GDM1 (cell line): ENCODE results near the gene FLVCR1.

ENCODE experiments used
- DNase-seq: peaks from one replicate; lab custom pipeline; 2025; lab: John Stamatoyannopoulos, UW

The FLVCR1 gene

GRCh38 chr1:212915245-212916091 is 57.4 kb downstream of the FLVCR1 start:
- DNase-seq: no peak

- peak; percentile 73 for DNase-seq
Measured at GRCh38 chr1:212916481-212917133, 58.5 kb downstream of the FLVCR1 start.

GRCh38 chr1:212917134-212917485 is 59.0 kb downstream of the FLVCR1 start:
- DNase-seq: no peak

- no peak for DNase-seq
Measured at GRCh38 chr1:212917858-212918257, 59.8 kb downstream of the FLVCR1 start.

- DNase-seq: no peak
Measured at GRCh38 chr1:212918824-212919223, 60.7 kb downstream of the FLVCR1 start.

GRCh38 chr1:212920246-212920645 is 62.2 kb downstream of the FLVCR1 start:
- DNase-seq: no peak

GRCh38 chr1:212920896-212921295 is 62.8 kb downstream of the FLVCR1 start:
- no peak for DNase-seq

GRCh38 chr1:212922016-212922415 is 63.9 kb downstream of the FLVCR1 start:
- no peak for DNase-seq

- no peak for DNase-seq
Measured at GRCh38 chr1:212926372-212926771, 68.3 kb downstream of the FLVCR1 start.

- DNase-seq: no peak
Measured at GRCh38 chr1:212928323-212929291, 70.5 kb downstream of the FLVCR1 start.

GRCh38 chr1:212930986-212931678 is 73.1 kb downstream of the FLVCR1 start:
- DNase-seq: no peak

- DNase-seq: no peak
Measured at GRCh38 chr1:212933815-212934471, 75.9 kb downstream of the FLVCR1 start.

GRCh38 chr1:212935387-212935981 is 77.4 kb downstream of the FLVCR1 start:
- no peak for DNase-seq

GRCh38 chr1:212937034-212937433 is 79.0 kb downstream of the FLVCR1 start:
- DNase-seq: no peak

- no peak for DNase-seq
Measured at GRCh38 chr1:212938846-212939245, 80.8 kb downstream of the FLVCR1 start.

GRCh38 chr1:212941452-212941851 is 83.4 kb downstream of the FLVCR1 start:
- DNase-seq: no peak

- no peak for DNase-seq
Measured at GRCh38 chr1:212942679-212943392, 84.8 kb downstream of the FLVCR1 start.

GRCh38 chr1:212943393-212943710 is 85.3 kb downstream of the FLVCR1 start:
- no peak for DNase-seq

GRCh38 chr1:212944229-212944901 is 86.3 kb downstream of the FLVCR1 start:
- no peak for DNase-seq

GRCh38 chr1:212945056-212945455 is 87.0 kb downstream of the FLVCR1 start:
- no peak for DNase-seq
